Transverse colon (tissue), 4 donors: ENCODE data around the gene IL18BP. TPM values are rescaled to one million over a fixed set of nuclear protein-coding genes. Genes with fewer than 3 reads are reported as not detected.

ENCODE experiments used
- DNase-seq: peaks from one replicate; pipeline ENCODE4 v3.0.0-alpha.2; 2019
- H3K27ac ChIP-seq, 4 donors: fragments of 200-600 bp; sonication (generic); 2 replicates each; pipeline ENCODE4 v1.5.1; 2016 to 2018; ENCODE audit warnings: inconsistent platforms in 4 of 4
- H3K27me3 ChIP-seq: fragments of 200-600 bp; sonication (generic); 2 replicates; pipeline ENCODE4 v1.5.1; 2017; ENCODE audit warnings: inconsistent platforms
- H3K36me3 ChIP-seq, 4 donors: fragments of 200-600 bp; sonication (generic); 2 replicates each; pipeline ENCODE4 v1.5.1; 2017 to 2019; ENCODE audit warnings: inconsistent platforms in 4 of 4
- H3K4me1 ChIP-seq, 4 donors: fragments of 200-600 bp; sonication (generic); 2 replicates each; pipeline ENCODE4 v1.5.1; 2017 to 2020; ENCODE audit warnings: inconsistent platforms in 4 of 4
- H3K4me3 ChIP-seq, 4 donors: fragments of 200-600 bp; sonication (generic); 1 replicate in 1 of 4; 2 replicates in 3 of 4; pipeline versions ENCODE4 v1.5.1 to v1.6.1; 2017 to 2019; ENCODE audit warnings: inconsistent platforms in 4 of 4
- H3K9me3 ChIP-seq, 2 donors: fragments of 200-600 bp; sonication (generic); 2 replicates each; pipeline ENCODE4 v1.5.1; 2017 to 2019; ENCODE audit warnings: inconsistent platforms in 2 of 2
- EP300 ChIP-seq: sonication (generic); formaldehyde crosslinking; IDR thresholded peaks from one replicate; pipeline ENCODE4 v1.6.1; 2017; ENCODE audit warnings: antibody characterized with exemption, low read depth
- POLR2A ChIP-seq: fragments of 450-650 bp; IDR thresholded peaks from one replicate; pipeline ENCODE4 v1.6.1; 2016; ENCODE audit warnings: antibody characterized with exemption, mild to moderate bottlenecking, moderate library complexity
- POLR2AphosphoS5 ChIP-seq, 3 donors: sonication (generic); formaldehyde crosslinking; IDR thresholded peaks; one replicate each; pipeline ENCODE4 v1.6.1; 2016; ENCODE audit warnings: antibody characterized with exemption in 3 of 3
- WGBS, 2 donors: methylation state at CpG; one replicate each; pipeline ENCODE4 v1.1.5; 2018; ENCODE audit warnings: low coverage in 1 of 2; 5-methylcytosine and 5-hydroxymethylcytosine counted together
- in situ Hi-C, 4 donors: fragments of 200-750 bp; cut with MboI; loops; one replicate each; pipeline versions ENCODE4 v1.15.0 to v1.15.1; 2017; ENCODE audit warnings: low sequenced_read_pairs in 3 of 4, low pct_ligation_motif_present in 1 of 4, low pct_unique_long_range_greater_than_20kb in 1 of 4
- intact Hi-C: fragments of 100-400 bp; cut with DNase I; formaldehyde crosslinking; loops from one replicate; pipeline ENCODE4 v1.15.1; 2023; ENCODE audit warnings: low total_unique reads
- total RNA-seq, 4 donors: library from RNA; depleted of rRNA; stranded (reverse); fragments of >200 nt; gene quantifications; one replicate each; pipeline ENCODE4 v1.1.0, GENCODE V29; 2016
- TF ChIP-seq, protein P1 (sequence below), 5 experiments: fragments of 200-600 bp in 3 of 5; fragments of 450-650 bp in 2 of 5; sonication (generic) in 3 of 5; IDR thresholded peaks; 1 replicate in 2 of 5; 2 replicates in 3 of 5; pipeline ENCODE4 v1.5.1; 2016 to 2017; ENCODE audit warnings: antibody characterized with exemption in 5 of 5, inconsistent platforms in 3 of 5, mild to moderate bottlenecking in 2 of 5, moderate library complexity in 1 of 5

IL18BP gene
- total RNA-seq, 4 donors from 2014 or later, result 7.4 to 29.9 (median 14.5) TPM

DNA sequence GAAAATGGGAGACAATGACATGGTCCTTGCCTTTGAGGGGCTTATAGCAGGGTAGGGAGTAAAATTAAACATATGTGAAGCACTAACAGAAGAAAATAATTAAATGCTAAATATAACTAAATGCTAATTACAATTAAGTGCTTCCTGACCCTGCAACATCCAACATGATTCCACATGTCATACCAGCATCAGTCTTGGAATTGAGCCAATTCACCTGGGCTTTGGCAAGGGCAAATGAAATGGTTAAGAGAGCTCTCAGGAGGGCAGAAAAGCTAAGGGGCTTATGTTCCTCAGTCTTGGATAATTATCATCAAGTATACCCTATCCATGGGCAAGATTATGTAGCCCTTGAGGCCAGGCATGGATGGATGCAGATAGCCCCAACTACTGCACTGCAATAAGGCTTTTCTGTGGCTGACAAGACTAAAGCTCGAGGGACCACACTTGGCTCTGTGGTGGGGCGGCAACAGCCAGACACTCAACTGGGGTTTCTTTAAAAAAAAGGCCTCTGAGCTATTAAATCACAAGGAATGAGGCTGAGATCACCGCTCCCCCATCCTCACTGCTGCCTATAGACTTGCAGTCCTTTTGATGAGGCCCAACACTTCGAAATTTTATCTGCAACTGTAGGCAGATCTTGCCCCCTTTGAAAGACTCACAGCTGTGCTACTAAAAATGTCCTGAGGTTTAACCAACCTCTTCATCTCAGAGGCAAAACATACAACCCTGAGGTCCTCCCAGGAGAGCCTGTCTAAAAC lies 39.0 kb downstream of the IL18BP start:
- H3K4me3 ChIP-seq, result peak overlapping the region in 3 of 4 donors; percentile 40 to 61 (median 44)
- H3K27me3 ChIP-seq, result no peaks in the 10 kb centered on the region
- WGBS, 2 donors, result 20 to 55% methylated on average over 1 to 4 of the region's 4 CpGs
- H3K36me3 ChIP-seq, result peaks cover 0 to 24% (median 12%) of the 10 kb centered on the region in 4 donors
- intact Hi-C loops (no loop called here), in situ Hi-C loops (loop anchor here in 1 of 4 donors (5.0 kb wide), 1 partner anchor 40 kb away; no protein-coding TSS in a partner anchor)
- peak overlapping the region; percentile 90 to 97 (median 94) for H3K27ac ChIP-seq
- no peaks in the 10 kb centered on the region for H3K9me3 ChIP-seq
- no peak for DNase-seq
- TF ChIP-seq POLR2AphosphoS5 (IDR thresholded peaks at IDR 0.05) (no peak), EP300 (no peak), POLR2A (no peak)
- TF ChIP-seq, protein P1, sequence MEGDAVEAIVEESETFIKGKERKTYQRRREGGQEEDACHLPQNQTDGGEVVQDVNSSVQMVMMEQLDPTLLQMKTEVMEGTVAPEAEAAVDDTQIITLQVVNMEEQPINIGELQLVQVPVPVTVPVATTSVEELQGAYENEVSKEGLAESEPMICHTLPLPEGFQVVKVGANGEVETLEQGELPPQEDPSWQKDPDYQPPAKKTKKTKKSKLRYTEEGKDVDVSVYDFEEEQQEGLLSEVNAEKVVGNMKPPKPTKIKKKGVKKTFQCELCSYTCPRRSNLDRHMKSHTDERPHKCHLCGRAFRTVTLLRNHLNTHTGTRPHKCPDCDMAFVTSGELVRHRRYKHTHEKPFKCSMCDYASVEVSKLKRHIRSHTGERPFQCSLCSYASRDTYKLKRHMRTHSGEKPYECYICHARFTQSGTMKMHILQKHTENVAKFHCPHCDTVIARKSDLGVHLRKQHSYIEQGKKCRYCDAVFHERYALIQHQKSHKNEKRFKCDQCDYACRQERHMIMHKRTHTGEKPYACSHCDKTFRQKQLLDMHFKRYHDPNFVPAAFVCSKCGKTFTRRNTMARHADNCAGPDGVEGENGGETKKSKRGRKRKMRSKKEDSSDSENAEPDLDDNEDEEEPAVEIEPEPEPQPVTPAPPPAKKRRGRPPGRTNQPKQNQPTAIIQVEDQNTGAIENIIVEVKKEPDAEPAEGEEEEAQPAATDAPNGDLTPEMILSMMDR (IDR thresholded peaks at IDR 0.05), result no peak
- peaks cover 25 to 68% (median 58%) of the 10 kb centered on the region in 4 donors for H3K4me1 ChIP-seq

DNA sequence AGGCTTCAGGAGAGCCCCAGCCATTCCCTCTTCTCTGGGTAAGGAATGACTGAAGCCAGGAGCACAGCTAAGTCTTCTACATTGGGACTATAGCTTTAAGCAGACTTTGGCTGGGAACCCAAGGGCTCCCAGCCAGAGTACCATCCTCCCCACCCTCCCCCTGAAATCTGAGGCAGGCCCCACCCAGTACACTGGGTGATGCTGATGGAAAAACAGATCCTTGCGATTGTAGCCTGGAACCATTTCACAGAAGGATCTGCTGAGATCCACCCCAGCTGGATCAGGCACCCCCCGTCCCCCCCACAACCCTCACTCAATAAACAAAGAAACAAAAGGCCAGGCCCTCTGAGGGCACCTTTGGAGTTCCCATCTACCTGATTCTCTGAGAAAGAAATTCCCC lies 39.8 kb downstream of the IL18BP start:
- 21% methylated on average over 2 of the region's 2 CpGs; no CpG with 5 or more reads in 1 of the 2 donors for WGBS, 2 donors
- peaks cover 0 to 24% (median 10%) of the 10 kb centered on the region in 4 donors for H3K36me3 ChIP-seq
- peak overlapping the region; percentile 90 to 97 (median 94) for H3K27ac ChIP-seq
- H3K4me1 ChIP-seq, result peaks cover 30 to 68% (median 56%) of the 10 kb centered on the region in 4 donors
- in situ Hi-C loops (loop anchor here in 1 of 4 donors (5.0 kb wide), 1 partner anchor 39 kb away; no protein-coding TSS in a partner anchor), intact Hi-C loops (no loop called here)
- no peaks in the 10 kb centered on the region for H3K27me3 ChIP-seq
- peak overlapping the region; percentile 40 to 61 (median 49) for H3K4me3 ChIP-seq
- H3K9me3 ChIP-seq, result no peaks in the 10 kb centered on the region
- peak; percentile 41 to 71 (median 63) for TF ChIP-seq POLR2AphosphoS5 (IDR thresholded peaks at IDR 0.05)
- TF ChIP-seq, protein P1 (IDR thresholded peaks at IDR 0.05), result no peak
- DNase-seq, result peak; percentile 61

- H3K27me3 ChIP-seq, result no peaks in the 10 kb centered on the region
- peak; percentile 83 for DNase-seq
- WGBS, 2 donors, result 25% methylated on average over 2 to 5 of the region's 5 CpGs
- peak overlapping the region; percentile 90 to 97 (median 94) for H3K27ac ChIP-seq
- H3K9me3 ChIP-seq, result no peaks in the 10 kb centered on the region
- peaks cover 31 to 68% (median 53%) of the 10 kb centered on the region in 4 donors for H3K4me1 ChIP-seq
- TF ChIP-seq POLR2AphosphoS5 (IDR thresholded peaks at IDR 0.05) (peak in 2 of 3 donors; percentile 39 to 40), EP300 (no peak)
- in situ Hi-C loops (loop anchor here in 1 of 4 donors (5.0 kb wide), 1 partner anchor 38 kb away; no protein-coding TSS in a partner anchor), intact Hi-C loops (no loop called here)
- H3K4me3 ChIP-seq, result peak overlapping the region; percentile 40 to 61 (median 49)
- H3K36me3 ChIP-seq, result peaks cover 0 to 18% (median 7%) of the 10 kb centered on the region in 4 donors
Observed at GRCh38 chr11:72039031-72039855, 40.5 kb downstream of the IL18BP start.

GRCh38 chr11:72039856-72040401 lies 41.2 kb downstream of the IL18BP start:
- peaks cover 31 to 68% (median 53%) of the 10 kb centered on the region in 4 donors for H3K4me1 ChIP-seq
- no peaks in the 10 kb centered on the region for H3K27me3 ChIP-seq
- H3K9me3 ChIP-seq, result no peaks in the 10 kb centered on the region
- peak overlapping the region; percentile 40 to 61 (median 49) for H3K4me3 ChIP-seq
- intact Hi-C loops, result loop anchor here (2.0 kb wide), 1 partner anchor 41 kb away; the partner anchor contains the start of genes LRRC51 and NUMA1
- DNase-seq, result peak; percentile 41
- H3K36me3 ChIP-seq, result peaks cover 0 to 11% (median 4%) of the 10 kb centered on the region in 4 donors
- TF ChIP-seq POLR2AphosphoS5 (IDR thresholded peaks at IDR 0.05), result no peak
- no peak for TF ChIP-seq POLR2A
- TF ChIP-seq, protein P1 (IDR thresholded peaks at IDR 0.05), result no peak
- no peak for TF ChIP-seq EP300
- in situ Hi-C loops, result loop anchor here in 1 of 4 donors (5.0 kb wide), 1 partner anchor 37 kb away; no protein-coding TSS in a partner anchor
- WGBS, 2 donors, result 14% methylated on average over 6 of the region's 6 CpGs; no CpG with 5 or more reads in 1 of the 2 donors
- peak overlapping the region; percentile 90 to 97 (median 94) for H3K27ac ChIP-seq
